HG03432 (cell line): Measurements from ENCODE around the gene SYF2.
"Not testable (repeated sequence)": the region's sequence is repeated elsewhere in the genome, so short reads cannot be mapped to it uniquely, and the experiment has no call there.

Source experiments
- ATAC-seq: cut with Tn5 transposase; IDR thresholded peaks from one replicate; pipeline ENCODE4 v1.9.1; 2021; ENCODE audit warnings: mild to moderate bottlenecking, moderate library complexity; ENCODE audit not compliant: unreplicated experiment

Gene SYF2

GRCh38 chr1:25208561-25209222, 23.6 kb downstream of the SYF2 start:
- ATAC-seq, result no peak

GRCh38 chr1:25208092-25208491, 24.2 kb downstream of the SYF2 start:
- no peak for ATAC-seq

- ATAC-seq, result no peak
These were observed 26.1 kb downstream of the SYF2 start for GRCh38 chr1:25206201-25206600.

- no peak for ATAC-seq
These were observed 26.5 kb downstream of the SYF2 start for GRCh38 chr1:25205786-25206185.

- no peak for ATAC-seq
These were observed 27.4 kb downstream of the SYF2 start for GRCh38 chr1:25204797-25205480.

GRCh38 chr1:25201006-25201405, 31.3 kb downstream of the SYF2 start:
- no peak for ATAC-seq

- ATAC-seq, result no peak
These were observed 32.3 kb downstream of the SYF2 start for GRCh38 chr1:25199819-25200620.

GRCh38 chr1:25198663-25199252, 33.5 kb downstream of the SYF2 start:
- no peak for ATAC-seq

GRCh38 chr1:25197982-25198662, 34.2 kb downstream of the SYF2 start:
- ATAC-seq, result no peak

GRCh38 chr1:25197235-25197975, 34.9 kb downstream of the SYF2 start:
- ATAC-seq, result no peak

GRCh38 chr1:25196830-25197229, 35.5 kb downstream of the SYF2 start:
- no peak for ATAC-seq

- no peak for ATAC-seq
These were observed 36.5 kb downstream of the SYF2 start for GRCh38 chr1:25195835-25196234.

GRCh38 chr1:25194572-25195020, 37.7 kb downstream of the SYF2 start:
- ATAC-seq, result no peak

- no peak for ATAC-seq
These were observed 38.2 kb downstream of the SYF2 start for GRCh38 chr1:25194054-25194453.

- ATAC-seq, result no peak
These were observed 39.1 kb downstream of the SYF2 start for GRCh38 chr1:25193229-25193628.

GRCh38 chr1:25192154-25192553, 40.1 kb downstream of the SYF2 start:
- no peak for ATAC-seq

- ATAC-seq, result no peak
These were observed 42.0 kb downstream of the SYF2 start for GRCh38 chr1:25190260-25190659.

- ATAC-seq, result not testable (repeated sequence)
These were observed 44.4 kb downstream of the SYF2 start for GRCh38 chr1:25187904-25188303.

- no peak for ATAC-seq
These were observed 45.2 kb downstream of the SYF2 start for GRCh38 chr1:25187077-25187476.
